Keratinocyte (primary cell): ENCODE measurements around the gene HECA. TPM values are rescaled to one million over a fixed set of nuclear protein-coding genes. Genes with fewer than 3 reads are reported as not detected.

ENCODE experiments used
- DNase-seq: peaks from one replicate; pipeline ENCODE4 v3.0.0-alpha.2; 2011; ENCODE audit warnings: low read depth, missing footprints, low spot score
- FAIRE-seq: peaks from 2 replicates; lab custom pipeline; 2011; peaks lifted over from hg19 to GRCh38; lab: Jason Lieb, UNC
- H2AFZ ChIP-seq: 2 replicates; pipeline ENCODE4 v1.6.0; 2012; ENCODE audit warnings: low read length, control low read depth, inconsistent platforms; ENCODE audit not compliant: control insufficient read depth
- H3K27ac ChIP-seq: 2 replicates; pipeline ENCODE4 v1.5.1; 2011; ENCODE audit warnings: low read length; ENCODE audit not compliant: control insufficient read depth, insufficient read depth
- H3K27me3 ChIP-seq: 3 replicates; pipeline ENCODE4 v1.6.0; 2011; ENCODE audit warnings: low read length; ENCODE audit not compliant: control insufficient read depth, insufficient read depth; ENCODE audit errors: extremely low read depth
- H3K36me3 ChIP-seq, 2 experiments: 2 replicates in 1 of 2; 3 replicates in 1 of 2; pipeline ENCODE4 v1.5.1; 2011; ENCODE audit warnings: low read length in 2 of 2, mild to moderate bottlenecking in 1 of 2; ENCODE audit not compliant: control insufficient read depth in 2 of 2, insufficient read depth in 2 of 2; ENCODE audit errors: extremely low read depth in 1 of 2
- H3K4me1 ChIP-seq: 3 replicates; pipeline ENCODE4 v1.5.1; 2011; ENCODE audit warnings: low read length; ENCODE audit not compliant: control insufficient read depth, insufficient read depth; ENCODE audit errors: extremely low read depth
- H3K4me2 ChIP-seq: 3 replicates; pipeline ENCODE4 v1.6.0; 2011; ENCODE audit warnings: low read depth, low read length; ENCODE audit not compliant: control insufficient read depth, insufficient read depth; ENCODE audit errors: extremely low read depth
- H3K4me3 ChIP-seq, 3 experiments: fragments of 200-600 bp in 1 of 3; sonication (generic) in 1 of 3; 2 replicates in 2 of 3; 3 replicates in 1 of 3; pipeline ENCODE4 v1.5.1; 2011 to 2016; ENCODE audit warnings: low read length in 3 of 3, mild to moderate bottlenecking in 3 of 3, control low read depth in 2 of 3, inconsistent platforms in 1 of 3, low read depth in 1 of 3, mixed read lengths in 1 of 3, mixed run types in 1 of 3, moderate library complexity in 1 of 3; ENCODE audit not compliant: control insufficient read depth in 2 of 3, insufficient read depth in 2 of 3; ENCODE audit errors: extremely low read depth in 1 of 3
- H3K79me2 ChIP-seq: 2 replicates; pipeline ENCODE4 v1.6.0; 2012; ENCODE audit warnings: low read length; ENCODE audit not compliant: control insufficient read depth, insufficient read depth
- H3K9ac ChIP-seq: 3 replicates; pipeline ENCODE4 v1.6.0; 2011; ENCODE audit warnings: low read length; ENCODE audit not compliant: control insufficient read depth, insufficient read depth; ENCODE audit errors: extremely low read depth
- H3K9me1 ChIP-seq: 3 replicates; pipeline ENCODE4 v1.6.0; 2011; ENCODE audit warnings: low read length; ENCODE audit not compliant: control insufficient read depth, insufficient read depth; ENCODE audit errors: extremely low read depth
- H3K9me3 ChIP-seq: 2 replicates; pipeline ENCODE4 v1.5.1; 2012; ENCODE audit warnings: low read depth, low read length; ENCODE audit not compliant: control insufficient read depth
- H4K20me1 ChIP-seq: 3 replicates; pipeline ENCODE4 v1.6.0; 2011; ENCODE audit warnings: low read length; ENCODE audit not compliant: control insufficient read depth, insufficient read depth; ENCODE audit errors: extremely low read depth
- CTCF ChIP-seq, 3 experiments: IDR thresholded peaks in 1 of 3; conservative IDR thresholded peaks in 1 of 3; optimal IDR thresholded peaks in 1 of 3; 2 replicates in 2 of 3; 3 replicates in 1 of 3; pipeline versions ENCODE3 to v1.5.1; 2011; ENCODE audit warnings: low read length in 3 of 3, mild to moderate bottlenecking in 3 of 3, moderate library complexity in 2 of 3, control low read depth in 1 of 3, inconsistent platforms in 1 of 3; ENCODE audit not compliant: insufficient read depth in 2 of 3; ENCODE audit errors: extremely low read depth in 1 of 3
- EZH2 ChIP-seq: IDR thresholded peaks from one replicate; pipeline ENCODE4 v1.6.1; 2012; ENCODE audit warnings: inconsistent platforms, mild to moderate bottlenecking, low read length, moderate library complexity
- dilution Hi-C: fragments of 300-500 bp; cut with MboI; formaldehyde crosslinking; loops from one replicate; pipeline ENCODE4 v1.7.0; 2020; ENCODE audit warnings: low sequenced_read_pairs; ENCODE audit not compliant: extremely low pct_ligation_motif_present
- polyA plus RNA-seq, 5 experiments: library from polyadenylated mRNA; depleted of rRNA in 3 of 5; stranded (reverse) in 3 of 5; stranded (forward) in 1 of 5; unstranded in 1 of 5; fragments of >200 nt; gene quantifications; 1 replicate in 1 of 5; 2 replicates in 3 of 5; 3 replicates in 1 of 5; pipeline versions ENCODE4 v1.2.1 to v1.2.3, GENCODE V29; 2011 to 2012; ENCODE audit warnings: missing spikeins in 2 of 5, low read depth in 1 of 5, low replicate concordance in 1 of 5

HECA gene
- polyA plus RNA-seq, 1 donor (not counting 4 experiments of a cell fraction or from before 2014, with no cell fraction given): 12.3 TPM

GRCh38 chr6:139166238-139166955 is 31.5 kb downstream of the HECA start:
- Histone ChIP-seq H3K9ac (no peak overlapping the region), H3K27ac (no peak overlapping the region), H3K4me3 (no peak overlapping the region), H3K79me2 (peaks cover 27% of the 10 kb centered on the region), H3K4me2 (no peak overlapping the region), H4K20me1 (no peaks in the 10 kb centered on the region), H3K9me3 (no peaks in the 10 kb centered on the region), H2AFZ (no peak overlapping the region), H3K27me3 (no peaks in the 10 kb centered on the region), H3K9me1 (no peaks in the 10 kb centered on the region), H3K36me3 (peaks cover 0 to 4% of the 10 kb centered on the region in 2 experiments), H3K4me1 (peaks cover 10% of the 10 kb centered on the region)
- TF ChIP-seq EZH2 (no peak), CTCF (optimal IDR thresholded peaks at IDR 0.05 in 1 of 3, IDR thresholded peaks at IDR 0.05 in 1 of 3, conservative IDR thresholded peaks at IDR 0.05 in 1 of 3; ENCODE audit: extremely low read depth in 1 of 3, insufficient read depth in 2 of 3, low read length in 3 of 3) (no peak)
- FAIRE-seq (no peak), DNase-seq (no peak)
- dilution Hi-C loops: no loop called here

GRCh38 chr6:139166956-139167313 is 32.1 kb downstream of the HECA start:
- Histone ChIP-seq H4K20me1 (no peaks in the 10 kb centered on the region), H3K9me3 (no peaks in the 10 kb centered on the region), H3K27ac (no peak overlapping the region), H3K4me3 (no peak overlapping the region), H3K27me3 (no peaks in the 10 kb centered on the region), H3K9me1 (no peaks in the 10 kb centered on the region), H3K9ac (no peak overlapping the region), H3K79me2 (peaks cover 24% of the 10 kb centered on the region), H2AFZ (no peak overlapping the region), H3K4me2 (no peak overlapping the region), H3K36me3 (peaks cover 0 to 4% of the 10 kb centered on the region in 2 experiments), H3K4me1 (peaks cover 10% of the 10 kb centered on the region)
- TF ChIP-seq EZH2: no peak
- TF ChIP-seq CTCF (optimal IDR thresholded peaks at IDR 0.05 in 1 of 3, IDR thresholded peaks at IDR 0.05 in 1 of 3, conservative IDR thresholded peaks at IDR 0.05 in 1 of 3; ENCODE audit: extremely low read depth in 1 of 3, insufficient read depth in 2 of 3, low read length in 3 of 3): no peak
- FAIRE-seq (no peak), DNase-seq (no peak)
- dilution Hi-C loops: no loop called here
